Transverse colon (tissue), 4 donors: ENCODE results near the gene MSANTD2. TPM values are rescaled to one million over a fixed set of nuclear protein-coding genes. Genes with fewer than 3 reads are reported as not detected.
A peak's percentile ranks its signal among the peaks of the same experiment; 100 is the strongest.

ENCODE experiments used
- DNase-seq: peaks from one replicate; pipeline ENCODE4 v3.0.0-alpha.2; 2019
- H3K27ac ChIP-seq, 4 donors: fragments of 200-600 bp; sonication (generic); 2 replicates each; pipeline ENCODE4 v1.5.1; 2016 to 2018; ENCODE audit warnings: inconsistent platforms in 4 of 4
- H3K27me3 ChIP-seq: fragments of 200-600 bp; sonication (generic); 2 replicates; pipeline ENCODE4 v1.5.1; 2017; ENCODE audit warnings: inconsistent platforms
- H3K36me3 ChIP-seq, 4 donors: fragments of 200-600 bp; sonication (generic); 2 replicates each; pipeline ENCODE4 v1.5.1; 2017 to 2019; ENCODE audit warnings: inconsistent platforms in 4 of 4
- H3K4me1 ChIP-seq, 4 donors: fragments of 200-600 bp; sonication (generic); 2 replicates each; pipeline ENCODE4 v1.5.1; 2017 to 2020; ENCODE audit warnings: inconsistent platforms in 4 of 4
- H3K4me3 ChIP-seq, 4 donors: fragments of 200-600 bp; sonication (generic); 1 replicate in 1 of 4; 2 replicates in 3 of 4; pipeline versions ENCODE4 v1.5.1 to v1.6.1; 2017 to 2019; ENCODE audit warnings: inconsistent platforms in 4 of 4
- H3K9me3 ChIP-seq, 2 donors: fragments of 200-600 bp; sonication (generic); 2 replicates each; pipeline ENCODE4 v1.5.1; 2017 to 2019; ENCODE audit warnings: inconsistent platforms in 2 of 2
- EP300 ChIP-seq: sonication (generic); formaldehyde crosslinking; IDR thresholded peaks from one replicate; pipeline ENCODE4 v1.6.1; 2017; ENCODE audit warnings: antibody characterized with exemption, low read depth
- POLR2A ChIP-seq: fragments of 450-650 bp; IDR thresholded peaks from one replicate; pipeline ENCODE4 v1.6.1; 2016; ENCODE audit warnings: antibody characterized with exemption, mild to moderate bottlenecking, moderate library complexity
- POLR2AphosphoS5 ChIP-seq, 3 donors: sonication (generic); formaldehyde crosslinking; IDR thresholded peaks; one replicate each; pipeline ENCODE4 v1.6.1; 2016; ENCODE audit warnings: antibody characterized with exemption in 3 of 3
- WGBS, 2 donors: methylation state at CpG; one replicate each; pipeline ENCODE4 v1.1.5; 2018; ENCODE audit warnings: low coverage in 1 of 2; 5-methylcytosine and 5-hydroxymethylcytosine counted together
- in situ Hi-C, 4 donors: fragments of 200-750 bp; cut with MboI; loops; one replicate each; pipeline versions ENCODE4 v1.15.0 to v1.15.1; 2017; ENCODE audit warnings: low sequenced_read_pairs in 3 of 4, low pct_ligation_motif_present in 1 of 4, low pct_unique_long_range_greater_than_20kb in 1 of 4
- intact Hi-C: fragments of 100-400 bp; cut with DNase I; formaldehyde crosslinking; loops from one replicate; pipeline ENCODE4 v1.15.1; 2023; ENCODE audit warnings: low total_unique reads
- total RNA-seq, 4 donors: library from RNA; depleted of rRNA; stranded (reverse); fragments of >200 nt; gene quantifications; one replicate each; pipeline ENCODE4 v1.1.0, GENCODE V29; 2016
- TF ChIP-seq, protein P1 (sequence below), 5 experiments: fragments of 200-600 bp in 3 of 5; fragments of 450-650 bp in 2 of 5; sonication (generic) in 3 of 5; IDR thresholded peaks; 1 replicate in 2 of 5; 2 replicates in 3 of 5; pipeline ENCODE4 v1.5.1; 2016 to 2017; ENCODE audit warnings: antibody characterized with exemption in 5 of 5, inconsistent platforms in 3 of 5, mild to moderate bottlenecking in 2 of 5, moderate library complexity in 1 of 5

The MSANTD2 gene
- total RNA-seq, 4 donors from 2014 or later, result 8.1 to 40.0 (median 15.1) TPM

DNA sequence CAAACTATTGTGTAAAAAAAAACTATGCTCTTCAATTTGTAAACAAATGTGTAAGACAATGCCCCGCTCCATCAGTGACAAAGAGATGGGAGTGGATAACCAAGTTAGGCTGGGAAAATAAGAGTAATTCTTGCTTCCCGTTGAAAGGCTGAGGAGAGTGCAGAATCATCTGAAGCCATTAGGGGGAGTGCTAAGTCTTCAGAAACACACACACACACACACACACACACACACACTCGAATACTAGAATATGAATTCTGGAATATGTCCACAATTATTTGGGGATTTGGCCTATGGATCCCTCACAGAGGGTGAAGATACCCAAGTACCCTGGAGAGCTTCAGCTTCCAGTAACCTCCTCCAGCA is 37.3 kb upstream of the MSANTD2 start:
- 0 to 8% methylated on average over 2 to 3 of the region's 3 CpGs for WGBS, 2 donors
- TF ChIP-seq, protein P1, sequence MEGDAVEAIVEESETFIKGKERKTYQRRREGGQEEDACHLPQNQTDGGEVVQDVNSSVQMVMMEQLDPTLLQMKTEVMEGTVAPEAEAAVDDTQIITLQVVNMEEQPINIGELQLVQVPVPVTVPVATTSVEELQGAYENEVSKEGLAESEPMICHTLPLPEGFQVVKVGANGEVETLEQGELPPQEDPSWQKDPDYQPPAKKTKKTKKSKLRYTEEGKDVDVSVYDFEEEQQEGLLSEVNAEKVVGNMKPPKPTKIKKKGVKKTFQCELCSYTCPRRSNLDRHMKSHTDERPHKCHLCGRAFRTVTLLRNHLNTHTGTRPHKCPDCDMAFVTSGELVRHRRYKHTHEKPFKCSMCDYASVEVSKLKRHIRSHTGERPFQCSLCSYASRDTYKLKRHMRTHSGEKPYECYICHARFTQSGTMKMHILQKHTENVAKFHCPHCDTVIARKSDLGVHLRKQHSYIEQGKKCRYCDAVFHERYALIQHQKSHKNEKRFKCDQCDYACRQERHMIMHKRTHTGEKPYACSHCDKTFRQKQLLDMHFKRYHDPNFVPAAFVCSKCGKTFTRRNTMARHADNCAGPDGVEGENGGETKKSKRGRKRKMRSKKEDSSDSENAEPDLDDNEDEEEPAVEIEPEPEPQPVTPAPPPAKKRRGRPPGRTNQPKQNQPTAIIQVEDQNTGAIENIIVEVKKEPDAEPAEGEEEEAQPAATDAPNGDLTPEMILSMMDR (IDR thresholded peaks at IDR 0.05), result no peak
- TF ChIP-seq POLR2A, result no peak
- no peak for TF ChIP-seq EP300
- TF ChIP-seq POLR2AphosphoS5 (IDR thresholded peaks at IDR 0.05), result no peak
- in situ Hi-C loops (loop anchor here (5.0 to 25.0 kb wide), 5 partner anchors 73 to 425 kb away; partner anchors contain the start of genes SIAE (in 3 of the 4), SPA17 (in 3 of the 4), ESAM (in 1 of the 4) and OR8B4 (in 1 of the 4)), intact Hi-C loops (loop anchor here (5.0 kb wide), 1 partner anchor 75 kb away; the partner anchor contains the start of gene ESAM)
- peak overlapping the region in 1 of 4 donors; percentile 67 for H3K27ac ChIP-seq
- no peak overlapping the region for H3K4me3 ChIP-seq
- peaks cover 11 to 39% (median 16%) of the 10 kb centered on the region in 4 donors for H3K4me1 ChIP-seq
- H3K36me3 ChIP-seq, result no peaks in the 10 kb centered on the region
- H3K27me3 ChIP-seq, result peaks cover 53% of the 10 kb centered on the region
- no peaks in the 10 kb centered on the region for H3K9me3 ChIP-seq
- DNase-seq, result no peak

DNA sequence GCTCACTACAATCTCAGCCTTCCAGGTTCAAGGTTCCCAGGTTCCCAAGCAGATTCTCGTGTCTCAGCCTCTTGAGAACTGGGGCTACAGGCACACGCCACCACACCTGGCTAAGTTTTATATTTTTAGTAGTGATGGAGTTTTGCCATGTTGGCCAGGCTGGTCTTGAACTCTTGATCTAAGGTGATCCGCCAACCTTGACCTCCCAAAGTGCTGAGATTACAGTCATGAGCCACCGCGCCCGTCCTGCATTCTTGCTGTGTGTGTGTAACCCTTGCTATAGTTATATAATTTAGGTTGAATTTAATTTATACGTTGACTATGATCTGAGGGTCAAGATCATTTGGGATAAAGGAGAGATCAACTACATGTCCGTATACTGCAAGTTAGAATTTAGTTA is 35.7 kb upstream of the MSANTD2 start:
- H3K36me3 ChIP-seq, result no peaks in the 10 kb centered on the region
- WGBS, 2 donors, result 69 to 87% methylated on average over 4 to 8 of the region's 8 CpGs
- TF ChIP-seq EP300 (no peak), POLR2A (no peak), POLR2AphosphoS5 (IDR thresholded peaks at IDR 0.05) (no peak)
- TF ChIP-seq, protein P1 (IDR thresholded peaks at IDR 0.05), result no peak
- H3K4me1 ChIP-seq, result peaks cover 11 to 35% (median 16%) of the 10 kb centered on the region in 4 donors
- H3K27ac ChIP-seq, result peak overlapping the region in 2 of 4 donors; percentile 55 to 67
- no peak overlapping the region for H3K4me3 ChIP-seq
- in situ Hi-C loops (loop anchor here (5.0 to 25.0 kb wide), 5 partner anchors 71 to 424 kb away; partner anchors contain the start of genes SIAE (in 3 of the 4), SPA17 (in 3 of the 4), ESAM (in 1 of the 4) and OR8B4 (in 1 of the 4)), intact Hi-C loops (loop anchor here (1.0 to 5.0 kb wide), 2 partner anchors 74 to 167 kb away; partner anchors contain the start of gene ESAM)
- H3K27me3 ChIP-seq, result peaks cover 37% of the 10 kb centered on the region
- DNase-seq, result no peak
- no peaks in the 10 kb centered on the region for H3K9me3 ChIP-seq

DNA sequence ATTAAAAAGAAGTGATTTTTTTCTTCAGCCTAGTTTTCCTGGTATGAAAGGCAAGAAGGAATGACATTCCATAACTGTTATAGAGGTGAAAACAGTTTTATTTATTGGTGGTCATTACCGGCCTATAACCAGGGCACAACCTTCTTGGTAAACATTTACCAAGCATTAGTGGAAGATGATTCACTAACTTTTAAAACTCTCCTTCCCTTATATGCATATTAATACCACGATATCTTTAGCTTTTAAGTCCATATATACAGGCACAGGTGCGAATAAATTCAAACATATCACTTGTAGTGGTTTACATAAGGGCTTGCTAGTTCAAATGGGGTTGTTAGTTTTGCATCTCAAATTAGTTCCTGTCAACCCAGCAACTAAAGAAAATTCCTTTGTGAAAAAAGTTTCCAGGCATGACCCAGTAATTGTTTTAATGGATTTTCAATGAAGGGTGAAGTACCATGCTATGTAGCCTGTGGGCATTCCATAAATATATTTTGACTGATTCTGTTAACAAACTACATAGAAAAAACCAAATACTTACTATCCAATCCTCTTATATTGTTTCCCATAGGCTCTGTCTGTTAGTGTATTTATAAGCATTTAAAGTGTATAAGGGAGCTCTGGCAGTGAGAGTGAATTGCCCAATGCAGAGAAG is 34.4 kb upstream of the MSANTD2 start:
- H3K4me1 ChIP-seq, result peaks cover 8 to 31% (median 13%) of the 10 kb centered on the region in 4 donors
- H3K27ac ChIP-seq, result no peak overlapping the region
- in situ Hi-C loops, result loop anchor here (5.0 to 25.0 kb wide), 5 partner anchors 70 to 422 kb away; partner anchors contain the start of genes SIAE (in 3 of the 4), SPA17 (in 3 of the 4), ESAM (in 1 of the 4) and OR8B4 (in 1 of the 4)
- H3K36me3 ChIP-seq, result no peaks in the 10 kb centered on the region
- no peak for DNase-seq
- peaks cover 25% of the 10 kb centered on the region for H3K27me3 ChIP-seq
- TF ChIP-seq POLR2A, result no peak
- WGBS, 2 donors, result 38 to 42% methylated on average over 3 of the region's 3 CpGs
- no peaks in the 10 kb centered on the region for H3K9me3 ChIP-seq
- intact Hi-C loops, result loop anchor here (5.0 kb wide), 1 partner anchor 72 kb away; the partner anchor contains the start of gene ESAM
- H3K4me3 ChIP-seq, result no peak overlapping the region

DNA sequence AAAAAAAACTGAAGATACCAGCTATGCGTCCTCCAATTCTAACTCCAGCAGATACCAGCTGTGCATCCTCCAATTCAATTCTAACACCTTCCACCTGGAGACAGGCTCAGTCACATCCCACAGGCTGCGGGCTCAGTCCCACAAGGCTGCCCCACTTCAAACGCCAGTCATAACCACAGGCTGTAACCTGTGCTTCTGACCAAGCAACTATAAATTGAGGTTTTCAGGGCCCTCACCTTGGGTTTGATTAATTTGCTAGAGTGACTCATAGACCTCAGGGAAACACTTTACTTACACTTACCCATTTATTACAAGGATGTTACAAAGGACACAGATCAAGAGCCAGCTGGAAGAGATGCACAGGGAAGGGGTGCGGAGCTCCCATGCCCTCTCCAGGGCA is 32.4 kb upstream of the MSANTD2 start:
- WGBS, 2 donors, result 66 to 79% methylated on average over 2 to 4 of the region's 4 CpGs
- H3K9me3 ChIP-seq, result no peaks in the 10 kb centered on the region
- intact Hi-C loops (no loop called here), in situ Hi-C loops (loop anchor here in 3 of 4 donors (10.0 to 25.0 kb wide), 4 partner anchors 68 to 420 kb away; partner anchors contain the start of genes SIAE (in 2 of the 3), SPA17 (in 2 of the 3), ESAM (in 1 of the 3) and OR8B4 (in 1 of the 3))
- TF ChIP-seq EP300 (no peak), POLR2AphosphoS5 (IDR thresholded peaks at IDR 0.05) (no peak), POLR2A (no peak)
- TF ChIP-seq, protein P1 (IDR thresholded peaks at IDR 0.05), result no peak
- no peak for DNase-seq
- no peaks in the 10 kb centered on the region for H3K36me3 ChIP-seq
- peaks cover 4% of the 10 kb centered on the region for H3K27me3 ChIP-seq
- peaks cover 0 to 23% (median 5%) of the 10 kb centered on the region in 4 donors for H3K4me1 ChIP-seq
- H3K27ac ChIP-seq, result no peak overlapping the region
- H3K4me3 ChIP-seq, result no peak overlapping the region
